Osteocyte (in vitro differentiated cells): Measurements from ENCODE around the gene PDXK. TPM values are rescaled to one million over a fixed set of nuclear protein-coding genes. Genes with fewer than 3 reads are reported as not detected.

Experiments
- DNase-seq: peaks from one replicate; pipeline ENCODE4 v3.0.0; 2021; ENCODE audit warnings: mixed read lengths; ENCODE audit not compliant: unreplicated experiment; ENCODE audit errors: extremely low spot score
- H3K27ac Mint-ChIP-seq: one replicate; pipeline ENCODE4 v1.8.0; 2021; ENCODE audit warnings: mild to moderate bottlenecking, mixed read lengths; ENCODE audit not compliant: unreplicated experiment
- H3K27me3 Mint-ChIP-seq: one replicate; pipeline ENCODE4 v1.8.0; 2021; ENCODE audit warnings: mixed read lengths; ENCODE audit not compliant: unreplicated experiment
- H3K36me3 Mint-ChIP-seq: one replicate; pipeline ENCODE4 v1.8.0; 2021; ENCODE audit warnings: mixed read lengths; ENCODE audit not compliant: unreplicated experiment
- H3K4me1 Mint-ChIP-seq: one replicate; pipeline ENCODE4 v1.8.0; 2021; ENCODE audit warnings: mixed read lengths; ENCODE audit not compliant: unreplicated experiment
- H3K4me3 Mint-ChIP-seq: one replicate; pipeline ENCODE4 v1.8.0; 2021; ENCODE audit warnings: mild to moderate bottlenecking, moderate library complexity, mixed read lengths; ENCODE audit not compliant: unreplicated experiment
- H3K9me3 Mint-ChIP-seq: one replicate; pipeline ENCODE4 v1.8.0; 2021; ENCODE audit warnings: mixed read lengths; ENCODE audit not compliant: unreplicated experiment
- total RNA-seq: library from RNA; stranded (reverse); gene quantifications from 2 replicates; pipeline ENCODE4 v1.2.1, GENCODE V29; 2021
- TF ChIP-seq, protein P1 (sequence below): fragments of 200-600 bp; sonication (generic); IDR thresholded peaks from 2 replicates; pipeline ENCODE4 v1.5.0; 2021; ENCODE audit warnings: antibody characterized with exemption, mild to moderate bottlenecking, moderate library complexity

PDXK gene
- total RNA-seq, 1 donor from 2014 or later = 96.7 TPM

DNA sequence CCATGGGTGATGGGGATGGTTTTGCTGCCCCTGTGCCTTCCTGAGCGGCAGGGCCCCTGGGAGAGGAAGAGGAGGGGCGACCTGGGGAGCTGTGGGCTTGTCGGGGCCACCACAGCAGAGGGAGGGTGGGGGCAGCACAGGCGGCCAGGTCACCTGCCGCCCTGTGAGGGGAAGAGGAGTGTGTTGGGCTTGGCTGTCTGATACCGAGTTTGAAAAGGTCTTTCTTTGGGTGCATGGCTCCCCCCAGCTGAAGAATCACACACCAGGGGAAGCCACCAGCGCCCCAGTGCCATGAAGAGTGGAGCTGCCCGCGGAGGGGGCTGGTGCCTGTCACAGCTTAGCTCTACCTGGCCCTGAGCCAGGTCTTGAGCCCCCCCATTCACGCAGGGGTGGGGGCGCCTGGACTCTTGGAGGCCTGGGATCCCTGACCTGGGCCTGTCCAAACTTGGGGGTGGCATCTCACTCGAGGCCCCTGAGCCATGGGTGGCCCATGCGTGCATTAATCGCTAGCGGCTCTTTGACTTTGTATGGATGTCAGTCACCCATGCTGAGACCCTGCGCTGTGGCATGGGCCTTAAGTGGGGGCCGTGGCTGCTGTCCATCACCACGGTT lies 30.8 kb downstream of the PDXK start:
- peaks cover 20% of the 10 kb centered on the region for H3K36me3 Mint-ChIP-seq
- DNase-seq = no peak
- H3K4me1 Mint-ChIP-seq = no peaks in the 10 kb centered on the region
- no peaks in the 10 kb centered on the region for H3K27me3 Mint-ChIP-seq
- H3K27ac Mint-ChIP-seq = no peak overlapping the region
- TF ChIP-seq, protein P1, sequence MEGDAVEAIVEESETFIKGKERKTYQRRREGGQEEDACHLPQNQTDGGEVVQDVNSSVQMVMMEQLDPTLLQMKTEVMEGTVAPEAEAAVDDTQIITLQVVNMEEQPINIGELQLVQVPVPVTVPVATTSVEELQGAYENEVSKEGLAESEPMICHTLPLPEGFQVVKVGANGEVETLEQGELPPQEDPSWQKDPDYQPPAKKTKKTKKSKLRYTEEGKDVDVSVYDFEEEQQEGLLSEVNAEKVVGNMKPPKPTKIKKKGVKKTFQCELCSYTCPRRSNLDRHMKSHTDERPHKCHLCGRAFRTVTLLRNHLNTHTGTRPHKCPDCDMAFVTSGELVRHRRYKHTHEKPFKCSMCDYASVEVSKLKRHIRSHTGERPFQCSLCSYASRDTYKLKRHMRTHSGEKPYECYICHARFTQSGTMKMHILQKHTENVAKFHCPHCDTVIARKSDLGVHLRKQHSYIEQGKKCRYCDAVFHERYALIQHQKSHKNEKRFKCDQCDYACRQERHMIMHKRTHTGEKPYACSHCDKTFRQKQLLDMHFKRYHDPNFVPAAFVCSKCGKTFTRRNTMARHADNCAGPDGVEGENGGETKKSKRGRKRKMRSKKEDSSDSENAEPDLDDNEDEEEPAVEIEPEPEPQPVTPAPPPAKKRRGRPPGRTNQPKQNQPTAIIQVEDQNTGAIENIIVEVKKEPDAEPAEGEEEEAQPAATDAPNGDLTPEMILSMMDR = no peak
- H3K9me3 Mint-ChIP-seq = no peaks in the 10 kb centered on the region
- H3K4me3 Mint-ChIP-seq = no peak overlapping the region

DNA sequence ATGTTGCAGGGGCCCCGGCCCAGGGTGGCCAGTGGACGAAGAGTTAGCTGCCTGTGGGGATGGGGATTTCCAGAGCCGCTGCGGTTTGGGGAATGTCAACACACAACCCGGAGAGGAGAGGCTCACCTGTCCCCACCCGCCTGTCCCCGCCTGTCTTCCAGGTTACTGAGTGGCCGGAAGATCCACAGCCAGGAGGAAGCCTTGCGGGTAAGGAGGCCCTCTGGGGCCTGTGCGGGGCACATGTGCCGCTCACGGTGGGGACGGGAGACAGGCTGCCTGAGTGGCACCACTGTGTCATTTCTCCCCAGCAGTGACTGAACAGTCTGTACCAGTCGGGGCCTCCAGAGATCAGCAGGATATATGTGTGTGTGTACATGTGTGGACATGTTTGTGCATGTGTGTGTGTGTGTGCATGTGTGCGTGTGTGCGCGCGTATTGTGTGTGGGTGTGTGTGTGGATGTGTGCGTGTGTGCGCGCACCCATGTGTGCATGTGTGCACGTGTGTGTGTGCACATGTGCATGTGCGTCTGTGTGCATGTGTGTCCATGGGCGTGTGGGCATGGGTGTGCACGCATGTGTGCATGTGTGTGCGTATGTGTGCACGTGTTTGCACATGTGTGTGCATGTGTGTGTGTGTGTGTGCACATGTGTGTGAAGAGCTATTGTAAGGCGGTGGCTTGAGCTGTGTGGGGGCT lies 31.6 kb downstream of the PDXK start:
- no peak overlapping the region for H3K4me3 Mint-ChIP-seq
- H3K4me1 Mint-ChIP-seq = no peaks in the 10 kb centered on the region
- H3K27ac Mint-ChIP-seq = no peak overlapping the region
- H3K27me3 Mint-ChIP-seq = no peaks in the 10 kb centered on the region
- no peak for DNase-seq
- TF ChIP-seq, protein P1 = no peak
- no peaks in the 10 kb centered on the region for H3K9me3 Mint-ChIP-seq
- H3K36me3 Mint-ChIP-seq = peaks cover 19% of the 10 kb centered on the region

DNA sequence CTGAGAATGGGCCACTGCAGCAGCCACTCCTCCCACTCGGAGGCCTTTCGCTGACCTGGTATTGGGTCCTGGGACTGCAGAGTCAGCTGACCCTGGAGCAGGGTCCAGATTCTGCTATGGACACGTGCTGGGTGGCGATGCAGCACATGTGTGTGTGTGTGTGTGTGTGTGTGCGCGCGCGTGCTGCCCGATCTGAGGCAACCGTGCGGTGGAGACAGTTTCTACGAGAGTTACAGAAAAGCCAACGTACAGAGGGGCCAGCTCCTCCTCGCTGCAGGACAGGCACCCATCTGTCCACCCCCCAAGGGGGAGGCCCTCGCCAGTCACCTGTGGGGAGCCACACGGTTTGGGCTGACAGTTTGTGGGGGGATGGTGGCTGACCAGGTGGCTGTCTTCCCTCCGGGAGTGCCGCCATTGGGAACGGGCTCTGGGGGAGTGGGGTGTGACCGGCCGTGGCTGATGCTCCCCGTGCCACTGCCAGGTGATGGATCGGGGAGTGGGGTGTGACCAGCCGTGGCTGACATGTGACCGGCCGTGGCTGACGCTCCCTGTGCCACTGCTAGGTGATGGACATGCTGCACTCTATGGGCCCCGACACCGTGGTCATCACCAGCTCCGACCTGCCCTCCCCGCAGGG lies 33.1 kb downstream of the PDXK start:
- H3K4me3 Mint-ChIP-seq = no peak overlapping the region
- peaks cover 23% of the 10 kb centered on the region for H3K36me3 Mint-ChIP-seq
- H3K27ac Mint-ChIP-seq = no peak overlapping the region
- H3K4me1 Mint-ChIP-seq = no peaks in the 10 kb centered on the region
- no peaks in the 10 kb centered on the region for H3K27me3 Mint-ChIP-seq
- H3K9me3 Mint-ChIP-seq = no peaks in the 10 kb centered on the region
- no peak for DNase-seq
- TF ChIP-seq, protein P1 = no peak

DNA sequence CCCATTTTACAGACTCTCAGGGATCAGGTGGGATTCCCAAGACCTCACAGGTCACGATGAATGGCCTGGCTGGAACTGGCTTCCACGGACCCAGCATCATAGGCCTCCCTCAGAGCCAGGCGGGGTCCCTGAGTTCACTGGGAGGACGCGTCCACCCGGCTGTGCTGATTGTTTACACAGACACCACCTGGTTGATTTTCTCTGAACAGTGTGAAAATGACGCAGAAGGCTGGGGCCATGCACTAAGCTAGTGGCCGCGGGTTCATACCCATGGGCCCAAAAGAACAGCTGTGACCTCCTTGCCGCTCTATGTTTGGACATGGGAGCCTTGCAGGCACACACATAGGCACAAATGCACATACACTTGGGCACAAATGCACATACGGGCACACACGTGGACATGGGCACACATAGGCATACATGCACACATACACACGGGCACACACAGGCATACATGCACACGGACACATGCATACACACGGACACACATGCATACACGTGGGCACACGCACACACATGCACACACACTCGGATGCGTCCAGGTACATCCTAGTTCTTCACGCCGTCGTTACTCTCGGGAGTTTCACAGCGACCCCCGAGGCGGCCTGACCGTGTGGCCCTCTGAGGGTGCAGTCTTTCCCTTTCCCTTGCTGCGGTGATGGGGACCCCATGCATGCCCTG lies 34.0 kb downstream of the PDXK start:
- H3K4me3 Mint-ChIP-seq = no peak overlapping the region
- H3K36me3 Mint-ChIP-seq = peaks cover 23% of the 10 kb centered on the region
- no peak for DNase-seq
- TF ChIP-seq, protein P1 = no peak
- no peaks in the 10 kb centered on the region for H3K9me3 Mint-ChIP-seq
- no peaks in the 10 kb centered on the region for H3K27me3 Mint-ChIP-seq
- no peak overlapping the region for H3K27ac Mint-ChIP-seq
- H3K4me1 Mint-ChIP-seq = peaks cover 5% of the 10 kb centered on the region

DNA sequence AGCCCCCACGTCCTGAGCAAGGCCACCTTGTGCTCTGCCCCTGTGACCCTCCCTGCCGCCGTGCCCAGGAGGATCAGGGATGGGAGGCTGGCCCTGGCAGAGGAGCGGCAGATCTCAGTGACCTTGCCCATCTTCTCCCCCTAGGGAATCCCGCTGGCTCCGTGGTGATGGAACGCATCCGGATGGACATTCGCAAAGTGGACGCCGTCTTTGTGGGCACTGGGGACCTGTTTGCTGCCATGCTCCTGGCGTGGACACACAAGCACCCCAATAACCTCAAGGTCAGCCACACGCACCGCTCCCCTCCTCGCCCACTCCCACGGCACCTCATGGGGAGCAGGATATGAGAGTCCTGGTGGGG lies 34.5 kb downstream of the PDXK start:
- H3K27me3 Mint-ChIP-seq = no peaks in the 10 kb centered on the region

More for the DNA sequence above, 34.5 kb downstream of the PDXK start:
- H3K27ac Mint-ChIP-seq = no peak overlapping the region
- H3K9me3 Mint-ChIP-seq = no peaks in the 10 kb centered on the region
- peaks cover 10% of the 10 kb centered on the region for H3K4me1 Mint-ChIP-seq
- H3K36me3 Mint-ChIP-seq = peaks cover 23% of the 10 kb centered on the region
- TF ChIP-seq, protein P1 = no peak
- DNase-seq = no peak
- no peak overlapping the region for H3K4me3 Mint-ChIP-seq
